ENCODE measurements around the gene HPCA. TPM values are rescaled to one million over a fixed set of nuclear protein-coding genes. Genes with fewer than 3 reads are reported as not detected.

Gene HPCA
- total and polyA plus RNA-seq, 8 donors = 0.16 to 0.61 (median 0.35) TPM; not detected in 1

GRCh38 chr1:32863881-32864245 is 22.4 kb upstream of the HPCA start:
- intact Hi-C loops (cut with DNase I) = no loop called here
- TF ChIP-seq CTCF (IDR thresholded peaks at IDR 0.05) = no peak
- no peak for ATAC-seq
- Histone ChIP-seq H3K9me3 (no peaks in the 10 kb centered on the region), H3K4me3 (no peak overlapping the region), H3K4me1 (no peaks in the 10 kb centered on the region), H3K36me3 (peaks cover 0 to 18% of the 10 kb centered on the region in 2 donors), H3K27ac (no peak overlapping the region), H3K27me3 (no peaks in the 10 kb centered on the region)
- DNase-seq = no peak

GRCh38 chr1:32864375-32865019 is 21.8 kb upstream of the HPCA start:
- H3K27me3 ChIP-seq = peaks cover 0 to 3% of the 10 kb centered on the region in 2 donors
- H3K36me3 ChIP-seq = peaks cover 0 to 18% of the 10 kb centered on the region in 2 donors
- DNase-seq (no peak), ATAC-seq (no peak)
- no peak overlapping the region for H3K27ac ChIP-seq
- H3K9me3 ChIP-seq = no peaks in the 10 kb centered on the region
- intact Hi-C loops (cut with DNase I) = no loop called here
- TF ChIP-seq CTCF (IDR thresholded peaks at IDR 0.05) = no peak
- H3K4me3 ChIP-seq = no peak overlapping the region
- no peaks in the 10 kb centered on the region for H3K4me1 ChIP-seq

GRCh38 chr1:32865639-32866405 is 20.5 kb upstream of the HPCA start:
- H3K27ac ChIP-seq = no peak overlapping the region
- peaks cover 0 to 14% of the 10 kb centered on the region in 2 donors for H3K27me3 ChIP-seq
- TF ChIP-seq CTCF (IDR thresholded peaks at IDR 0.05) = no peak
- DNase-seq (no peak), ATAC-seq (no peak)
- H3K4me1 ChIP-seq = peaks cover 0 to under 1% of the 10 kb centered on the region in 2 donors
- peaks cover 0 to 18% of the 10 kb centered on the region in 2 donors for H3K36me3 ChIP-seq
- no peak overlapping the region for H3K4me3 ChIP-seq
- intact Hi-C loops (cut with DNase I) = no loop called here
- no peaks in the 10 kb centered on the region for H3K9me3 ChIP-seq

GRCh38 chr1:32867151-32867550 is 19.1 kb upstream of the HPCA start:
- H3K4me1 ChIP-seq = peaks cover 0 to 8% of the 10 kb centered on the region in 2 donors
- peaks cover 0 to 28% of the 10 kb centered on the region in 2 donors for H3K27me3 ChIP-seq
- no peak overlapping the region for H3K27ac ChIP-seq
- intact Hi-C loops (cut with DNase I) = no loop called here
- DNase-seq (no peak), ATAC-seq (no peak)
- no peaks in the 10 kb centered on the region for H3K9me3 ChIP-seq
- peaks cover 0 to 16% of the 10 kb centered on the region in 2 donors for H3K36me3 ChIP-seq
- TF ChIP-seq CTCF (IDR thresholded peaks at IDR 0.05) = no peak
- H3K4me3 ChIP-seq = no peak overlapping the region

- peaks cover 2 to 8% of the 10 kb centered on the region in 2 donors for H3K4me1 ChIP-seq
- no peak overlapping the region for H3K4me3 ChIP-seq
- no peak for TF ChIP-seq CTCF (IDR thresholded peaks at IDR 0.05)
- H3K9me3 ChIP-seq = no peaks in the 10 kb centered on the region
- DNase-seq (no peak), ATAC-seq (no peak)
- peaks cover 0 to 11% of the 10 kb centered on the region in 2 donors for H3K36me3 ChIP-seq
- intact Hi-C loops (cut with DNase I) = no loop called here
- H3K27ac ChIP-seq = no peak overlapping the region
- H3K27me3 ChIP-seq = peaks cover 0 to 33% of the 10 kb centered on the region in 2 donors
These were observed 18.6 kb upstream of the HPCA start for GRCh38 chr1:32867671-32868070.

Data from left lung (tissue), 10 donors.